Measurements from ENCODE around the gene MPRIP.

GRCh38 chr17:17188586-17188985, 146.3 kb downstream of the MPRIP start:
- TF ChIP-seq POLR2A (IDR thresholded peaks at IDR 0.05; ENCODE audit: low read depth, low read length): no peak
- TF ChIP-seq POLR2AphosphoS5 (IDR thresholded peaks at IDR 0.05; ENCODE audit: low read depth, low read length): no peak
- TF ChIP-seq TAF1 (IDR thresholded peaks at IDR 0.05; ENCODE audit: low read depth, low read length): no peak
- no peak for TF ChIP-seq SPI1 (IDR thresholded peaks at IDR 0.05; ENCODE audit: low read depth, low read length)
- no peak for TF ChIP-seq PAX5 (IDR thresholded peaks at IDR 0.05; ENCODE audit: insufficient read depth, low read length, severe bottlenecking)
- no peak for TF ChIP-seq POU2F2 (IDR thresholded peaks at IDR 0.05; ENCODE audit: low read depth, low read length)
